GM18502 (cell line): ENCODE measurements around the gene HCFC1.
A peak's percentile ranks its signal among the peaks of the same experiment; 100 is the strongest.

ENCODE experiments used
- ATAC-seq: cut with Tn5 transposase; IDR thresholded peaks from one replicate; pipeline ENCODE4 v1.9.1; 2021; ENCODE audit warnings: mild to moderate bottlenecking; ENCODE audit not compliant: unreplicated experiment, poor library complexity

HCFC1 gene

GRCh38 chrX:153909024-153909979, 62.3 kb downstream of the HCFC1 start:
- ATAC-seq, result peak; percentile 45

GRCh38 chrX:153908219-153908860, 63.3 kb downstream of the HCFC1 start:
- ATAC-seq, result no peak

GRCh38 chrX:153907456-153907855, 64.2 kb downstream of the HCFC1 start:
- no peak for ATAC-seq

- ATAC-seq, result no peak
Measured at GRCh38 chrX:153906126-153906917, 65.3 kb downstream of the HCFC1 start.

GRCh38 chrX:153905481-153906095, 66.0 kb downstream of the HCFC1 start:
- no peak for ATAC-seq

GRCh38 chrX:153903991-153904957, 67.3 kb downstream of the HCFC1 start, which contains the start of gene AVPR2:
AVPR2 (plus strand) TSS chrX:153904673; CDS start chrX:153905146, 473 bp downstream.
- no peak for ATAC-seq

GRCh38 chrX:153903238-153903980, 68.2 kb downstream of the HCFC1 start:
- no peak for ATAC-seq

- ATAC-seq, result no peak
Measured at GRCh38 chrX:153902385-153902784, 69.2 kb downstream of the HCFC1 start.

- no peak for ATAC-seq
Measured at GRCh38 chrX:153901753-153902140, 69.9 kb downstream of the HCFC1 start.

GRCh38 chrX:153900831-153901752, 70.5 kb downstream of the HCFC1 start:
- peak; percentile 82 for ATAC-seq

GRCh38 chrX:153897899-153898298, 73.7 kb downstream of the HCFC1 start:
- ATAC-seq, result no peak
